HL-60 (cell line): Measurements from ENCODE around the gene ZNF579.

Experiments
- DNase-seq, 2 experiments: peaks; one replicate each; pipeline ENCODE4 v3.0.0-alpha.2; 2010 to 2020; ENCODE audit warnings: low read depth in 1 of 2, low spot score in 1 of 2
- H3K27ac ChIP-seq: fragments of 250-450 bp; sonication (Bioruptor Pico); replicated peaks from 2 replicates; pipeline ENCODE4 v1.5.1; 2020; ENCODE audit warnings: mild to moderate bottlenecking, moderate library complexity
- H3K27me3 ChIP-seq: fragments of 250-450 bp; sonication (Bioruptor Pico); 2 replicates; pipeline ENCODE4 v1.5.1; 2021; ENCODE audit warnings: mild to moderate bottlenecking, moderate library complexity; ENCODE audit not compliant: insufficient read depth, poor library complexity, severe bottlenecking
- H3K4me3 ChIP-seq: replicated peaks from 2 replicates; pipeline ENCODE4 v1.5.1; 2011; ENCODE audit warnings: mild to moderate bottlenecking, control low read depth, low read length; ENCODE audit not compliant: insufficient read depth
- CTCF ChIP-seq: IDR thresholded peaks from one replicate; pipeline ENCODE4 v1.5.1; 2011; ENCODE audit warnings: low read length, control low read depth, inconsistent platforms; ENCODE audit not compliant: insufficient read depth
- GABPA ChIP-seq: IDR thresholded peaks from 2 replicates; pipeline ENCODE4 v1.6.1; 2012; ENCODE audit warnings: low read depth
- POLR2AphosphoS5 ChIP-seq: IDR thresholded peaks from 2 replicates; pipeline ENCODE4 v1.6.1; 2012; ENCODE audit warnings: low read depth
- REST ChIP-seq: IDR thresholded peaks from 2 replicates; pipeline ENCODE4 v1.6.1; 2012; ENCODE audit warnings: low read depth; ENCODE audit not compliant: insufficient replicate concordance
- SPI1 ChIP-seq: IDR thresholded peaks from 2 replicates; pipeline ENCODE4 v1.6.1; 2012; ENCODE audit warnings: low read depth, mild to moderate bottlenecking, borderline replicate concordance

Gene ZNF579

GRCh38 chr19:55606471-55606787 is 25.8 kb upstream of the ZNF579 start:
- no peak for DNase-seq
- peak overlapping the region; percentile 88 for H3K4me3 ChIP-seq
- peak overlapping the region; percentile 87 for H3K27ac ChIP-seq
- no peaks in the 10 kb centered on the region for H3K27me3 ChIP-seq
- TF ChIP-seq SPI1 (no peak), REST (no peak), CTCF (no peak), POLR2AphosphoS5 (no peak), GABPA (no peak)

GRCh38 chr19:55605637-55606470 is 25.2 kb upstream of the ZNF579 start, which contains the start of gene ZNF865:
Gene ZNF865, plus strand, starts transcription at chr19:55605647. Its CDS starts 7,972 bp downstream, at chr19:55613619.
- peak within 1 kb of the TSS; percentile 87 for H3K27ac ChIP-seq
- peak; percentile 65 to 85 for DNase-seq
- no peaks in the 10 kb centered on the region for H3K27me3 ChIP-seq
- peak within 1 kb of the TSS; percentile 88 for H3K4me3 ChIP-seq
- TF ChIP-seq CTCF (peak; percentile 58), POLR2AphosphoS5 (no peak; the same call in 1 of the 2 replicates), GABPA (0 out of 2 replicates have a peak, but pooled peaks have one; percentile 17), REST (no peak), SPI1 (no peak)

GRCh38 chr19:55605207-55605636 is 24.6 kb upstream of the ZNF579 start:
- TF ChIP-seq GABPA (peak; percentile 83), SPI1 (peak; percentile 57; the same call in 1 of the 2 replicates), REST (no peak), POLR2AphosphoS5 (0 out of 2 replicates have a peak, but pooled peaks have one; percentile 48), CTCF (no peak)
- Histone ChIP-seq H3K27me3 (no peaks in the 10 kb centered on the region), H3K4me3 (peak overlapping the region; percentile 88), H3K27ac (peak overlapping the region; percentile 87)
- DNase-seq: peak; percentile 90 to 97
